NCI-H146 (cell line): ENCODE measurements around the gene TBC1D4.

Experiments
- DNase-seq: peaks from one replicate; lab custom pipeline; 2025; lab: John Stamatoyannopoulos, UW

Gene TBC1D4

GRCh38 chr13:75482070-75482819, at the start of gene TBC1D4:
Gene TBC1D4, minus strand, starts transcription at chr13:75482169. Its CDS starts 402 bp downstream, at chr13:75481767.
- DNase-seq: peak; percentile 99

GRCh38 chr13:75530549-75530961, 48.6 kb upstream of the TBC1D4 start:
- DNase-seq: no peak

GRCh38 chr13:75521956-75522355, 40.0 kb upstream of the TBC1D4 start:
- DNase-seq: no peak

- DNase-seq: no peak
These were observed 36.6 kb upstream of the TBC1D4 start for GRCh38 chr13:75518439-75519088.

GRCh38 chr13:75514080-75514995, 32.4 kb upstream of the TBC1D4 start:
- no peak for DNase-seq

- no peak for DNase-seq
These were observed 31.3 kb upstream of the TBC1D4 start for GRCh38 chr13:75513271-75513670.

- no peak for DNase-seq
These were observed 30.3 kb upstream of the TBC1D4 start for GRCh38 chr13:75512253-75512652.

- DNase-seq: no peak
These were observed 29.2 kb upstream of the TBC1D4 start for GRCh38 chr13:75511051-75511625.

GRCh38 chr13:75508002-75508548, 26.1 kb upstream of the TBC1D4 start:
- no peak for DNase-seq

GRCh38 chr13:75507027-75508001, 25.3 kb upstream of the TBC1D4 start:
- no peak for DNase-seq

GRCh38 chr13:75506018-75506417, 24.0 kb upstream of the TBC1D4 start:
- DNase-seq: no peak

GRCh38 chr13:75505327-75505726, 23.4 kb upstream of the TBC1D4 start:
- DNase-seq: no peak

GRCh38 chr13:75495938-75496337, 14.0 kb upstream of the TBC1D4 start:
- DNase-seq: no peak

- no peak for DNase-seq
These were observed 12.5 kb upstream of the TBC1D4 start for GRCh38 chr13:75494491-75494890.

- no peak for DNase-seq
These were observed 11.2 kb upstream of the TBC1D4 start for GRCh38 chr13:75493156-75493555.

- no peak for DNase-seq
These were observed 10.4 kb upstream of the TBC1D4 start for GRCh38 chr13:75492389-75492788.

- DNase-seq: no peak
These were observed 9.4 kb upstream of the TBC1D4 start for GRCh38 chr13:75491376-75491775.

- DNase-seq: peak; percentile 8
These were observed 7.7 kb upstream of the TBC1D4 start for GRCh38 chr13:75489502-75490263.

- DNase-seq: no peak
These were observed 4.4 kb upstream of the TBC1D4 start for GRCh38 chr13:75486146-75487062.
